ENCODE measurements around the gene PSMC5. TPM values are rescaled to one million over a fixed set of nuclear protein-coding genes. Genes with fewer than 3 reads are reported as not detected.

PSMC5 gene
- total RNA-seq, 1 experiment from 2014 or later = 91.4 TPM

- peak overlapping the region; percentile 71 for H3K27ac Mint-ChIP-seq (ENCODE audit: unreplicated experiment)
- no peaks in the 10 kb centered on the region for H3K4me1 Mint-ChIP-seq (ENCODE audit: low read depth, unreplicated experiment)
- no TSS peak for BruUV-seq (replicated peaks)
- CTCF ChIA-PET = no interaction called here
- H3K27me3 Mint-ChIP-seq (ENCODE audit: unreplicated experiment) = no peaks in the 10 kb centered on the region
- no peak overlapping the region for H3K4me3 Mint-ChIP-seq (ENCODE audit: low read depth, unreplicated experiment)
- no peaks in the 10 kb centered on the region for H3K9me3 Mint-ChIP-seq (ENCODE audit: low read depth, unreplicated experiment)
- peaks cover 26% of the 10 kb centered on the region for H3K36me3 Mint-ChIP-seq (ENCODE audit: insufficient read depth, unreplicated experiment)
- TF ChIP-seq CTCF (IDR thresholded peaks at IDR 0.05; ENCODE audit: unreplicated experiment) = no peak
- DNase-seq = no peak
- intact Hi-C loops (cut with micrococcal nuclease; ENCODE audit: unreplicated experiment) = no loop called here
These were observed 20.5 kb downstream of the PSMC5 start for GRCh38 chr17:63847525-63848249.

- H3K27ac Mint-ChIP-seq (ENCODE audit: unreplicated experiment) = peak overlapping the region; percentile 84
- BruUV-seq (replicated peaks) = no TSS peak
- H3K27me3 Mint-ChIP-seq (ENCODE audit: unreplicated experiment) = no peaks in the 10 kb centered on the region
- peak; percentile 64 for TF ChIP-seq CTCF (IDR thresholded peaks at IDR 0.05; ENCODE audit: unreplicated experiment)
- no peaks in the 10 kb centered on the region for H3K9me3 Mint-ChIP-seq (ENCODE audit: low read depth, unreplicated experiment)
- DNase-seq = peak; percentile 92
- intact Hi-C loops (cut with micrococcal nuclease; ENCODE audit: unreplicated experiment) = no loop called here
- H3K4me3 Mint-ChIP-seq (ENCODE audit: low read depth, unreplicated experiment) = peak overlapping the region; percentile 48
- peaks cover 14% of the 10 kb centered on the region for H3K36me3 Mint-ChIP-seq (ENCODE audit: insufficient read depth, unreplicated experiment)
- no peaks in the 10 kb centered on the region for H3K4me1 Mint-ChIP-seq (ENCODE audit: low read depth, unreplicated experiment)
- CTCF ChIA-PET = interaction anchor here (0.7 kb wide), 3 partner anchors 11 to 1346 kb away, joined by 3 to 10 read pairs (median 7); no protein-coding TSS in a partner anchor
These were observed 21.8 kb downstream of the PSMC5 start for GRCh38 chr17:63848834-63849689.

GRCh38 chr17:63850401-63850800, 23.2 kb downstream of the PSMC5 start:
- Mint-ChIP-seq H3K27me3 (ENCODE audit: unreplicated experiment) (no peaks in the 10 kb centered on the region), H3K4me1 (ENCODE audit: low read depth, unreplicated experiment) (no peaks in the 10 kb centered on the region), H3K9me3 (ENCODE audit: low read depth, unreplicated experiment) (no peaks in the 10 kb centered on the region), H3K4me3 (ENCODE audit: low read depth, unreplicated experiment) (no peak overlapping the region), H3K27ac (ENCODE audit: unreplicated experiment) (no peak overlapping the region), H3K36me3 (ENCODE audit: insufficient read depth, unreplicated experiment) (peaks cover 14% of the 10 kb centered on the region)
- CTCF ChIA-PET = interaction anchor here (0.7 kb wide), 1 partner anchor 76 kb away, joined by 3 read pairs; the partner anchor contains the start of gene DDX42
- intact Hi-C loops (cut with micrococcal nuclease; ENCODE audit: unreplicated experiment) = no loop called here
- no TSS peak for BruUV-seq (replicated peaks)
- no peak for TF ChIP-seq CTCF (IDR thresholded peaks at IDR 0.05; ENCODE audit: unreplicated experiment)
- DNase-seq = no peak

GRCh38 chr17:63853260-63853659, 26.0 kb downstream of the PSMC5 start:
- no peak for TF ChIP-seq CTCF (IDR thresholded peaks at IDR 0.05; ENCODE audit: unreplicated experiment)
- H3K27ac Mint-ChIP-seq (ENCODE audit: unreplicated experiment) = no peak overlapping the region
- no peaks in the 10 kb centered on the region for H3K27me3 Mint-ChIP-seq (ENCODE audit: unreplicated experiment)
- intact Hi-C loops (cut with micrococcal nuclease; ENCODE audit: unreplicated experiment) = no loop called here
- H3K9me3 Mint-ChIP-seq (ENCODE audit: low read depth, unreplicated experiment) = no peaks in the 10 kb centered on the region
- no peaks in the 10 kb centered on the region for H3K4me1 Mint-ChIP-seq (ENCODE audit: low read depth, unreplicated experiment)
- DNase-seq = no peak
- CTCF ChIA-PET = no interaction called here
- no peak overlapping the region for H3K4me3 Mint-ChIP-seq (ENCODE audit: low read depth, unreplicated experiment)
- peaks cover 9% of the 10 kb centered on the region for H3K36me3 Mint-ChIP-seq (ENCODE audit: insufficient read depth, unreplicated experiment)
- no TSS peak for BruUV-seq (replicated peaks)

Data from Calu3 (cell line).